ENCODE measurements around the gene ADIPOQ.
"Not testable (repeated sequence)": the region's sequence is repeated elsewhere in the genome, so short reads cannot be mapped to it uniquely, and the experiment has no call there.

ADIPOQ gene

GRCh38 chr3:186870421-186871201, 28.1 kb downstream of the ADIPOQ start:
- peak overlapping the region; percentile 84 for H3K27ac Mint-ChIP-seq
- intact Hi-C loops (cut with micrococcal nuclease) = no loop called here

GRCh38 chr3:186871403-186871924, 29.0 kb downstream of the ADIPOQ start:
- peaks cover 28% of the 10 kb centered on the region for H3K4me1 Mint-ChIP-seq (ENCODE audit: low read depth)
- H3K9me3 Mint-ChIP-seq = no peaks in the 10 kb centered on the region
- no peaks in the 10 kb centered on the region for H3K36me3 Mint-ChIP-seq (ENCODE audit: low read depth)
- intact Hi-C loops (cut with micrococcal nuclease) = no loop called here
- no peak overlapping the region for H3K4me3 Mint-ChIP-seq
- peak overlapping the region; percentile 84 for H3K27ac Mint-ChIP-seq
- H3K27me3 Mint-ChIP-seq = no peaks in the 10 kb centered on the region

More at GRCh38 chr3:186870421-186871201, 28.1 kb downstream of the ADIPOQ start:
- Mint-ChIP-seq H3K27me3 (no peaks in the 10 kb centered on the region), H3K4me3 (no peak overlapping the region), H3K4me1 (ENCODE audit: low read depth) (peaks cover 28% of the 10 kb centered on the region), H3K36me3 (ENCODE audit: low read depth) (no peaks in the 10 kb centered on the region), H3K9me3 (no peaks in the 10 kb centered on the region)

GRCh38 chr3:186873796-186874195, 31.3 kb downstream of the ADIPOQ start:
- peaks cover 22% of the 10 kb centered on the region for H3K4me1 Mint-ChIP-seq (ENCODE audit: low read depth)
- H3K9me3 Mint-ChIP-seq; intact Hi-C loops (cut with micrococcal nuclease); H3K4me3 Mint-ChIP-seq; H3K36me3 Mint-ChIP-seq (ENCODE audit: low read depth); H3K27ac Mint-ChIP-seq; H3K27me3 Mint-ChIP-seq: not testable (repeated sequence)

- H3K4me3 Mint-ChIP-seq; H3K36me3 Mint-ChIP-seq (ENCODE audit: low read depth); H3K27me3 Mint-ChIP-seq; H3K9me3 Mint-ChIP-seq; intact Hi-C loops (cut with micrococcal nuclease); H3K27ac Mint-ChIP-seq: not testable (repeated sequence)
- H3K4me1 Mint-ChIP-seq (ENCODE audit: low read depth) = peaks cover 22% of the 10 kb centered on the region
These were observed 31.7 kb downstream of the ADIPOQ start for GRCh38 chr3:186874216-186874615.

DNA sequence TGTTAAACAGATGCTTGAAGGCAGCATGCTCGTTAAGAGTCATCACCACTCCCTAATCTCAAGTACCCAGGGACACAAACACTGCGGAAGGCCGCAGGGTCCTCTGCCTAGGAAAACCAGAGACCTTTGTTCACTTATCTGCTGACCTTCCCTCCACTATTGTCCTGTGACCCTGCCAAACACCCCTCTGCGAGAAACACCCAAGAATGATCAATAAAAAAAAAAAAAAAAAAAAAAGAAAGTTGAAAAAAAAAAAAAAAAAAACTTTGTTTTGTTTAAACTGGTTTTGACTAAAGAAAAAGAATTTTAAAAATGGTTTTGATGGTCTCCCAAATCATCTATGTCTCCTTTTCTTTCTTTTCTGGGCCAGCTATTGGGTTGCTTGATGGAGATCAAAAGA, 32.3 kb downstream of the ADIPOQ start:
- H3K9me3 Mint-ChIP-seq; H3K36me3 Mint-ChIP-seq (ENCODE audit: low read depth); intact Hi-C loops (cut with micrococcal nuclease); H3K27me3 Mint-ChIP-seq; H3K4me3 Mint-ChIP-seq; H3K27ac Mint-ChIP-seq: not testable (repeated sequence)
- H3K4me1 Mint-ChIP-seq (ENCODE audit: low read depth) = peaks cover 22% of the 10 kb centered on the region

DNA sequence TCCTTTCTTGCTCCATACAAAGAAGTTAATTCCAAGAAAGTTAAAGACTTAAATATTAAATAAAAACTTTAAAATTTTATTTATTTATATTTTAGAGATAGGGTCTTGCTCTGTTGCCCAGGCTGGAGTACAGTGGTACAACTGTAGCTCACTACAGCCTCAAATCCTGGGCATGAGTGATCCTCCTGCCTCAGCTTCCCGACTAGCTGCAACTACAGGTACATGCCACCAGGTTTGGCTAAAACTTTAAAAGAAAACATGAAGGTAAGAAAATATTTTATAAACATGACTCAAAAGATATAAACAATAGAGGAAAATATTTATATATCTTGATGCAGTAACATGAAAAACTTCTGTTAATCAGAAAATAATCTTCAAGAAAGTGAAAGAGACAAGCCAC, 33.2 kb downstream of the ADIPOQ start:
- no peaks in the 10 kb centered on the region for H3K27me3 Mint-ChIP-seq
- intact Hi-C loops (cut with micrococcal nuclease) = no loop called here
- H3K4me1 Mint-ChIP-seq (ENCODE audit: low read depth) = peaks cover 16% of the 10 kb centered on the region
- no peaks in the 10 kb centered on the region for H3K36me3 Mint-ChIP-seq (ENCODE audit: low read depth)
- no peak overlapping the region for H3K27ac Mint-ChIP-seq
- H3K9me3 Mint-ChIP-seq = no peaks in the 10 kb centered on the region
- no peak overlapping the region for H3K4me3 Mint-ChIP-seq

GRCh38 chr3:186879781-186880180, 37.3 kb downstream of the ADIPOQ start:
- Mint-ChIP-seq H3K27ac (no peak overlapping the region), H3K9me3 (no peaks in the 10 kb centered on the region), H3K4me3 (no peak overlapping the region), H3K4me1 (ENCODE audit: low read depth) (peaks cover 21% of the 10 kb centered on the region), H3K27me3 (no peaks in the 10 kb centered on the region), H3K36me3 (ENCODE audit: low read depth) (no peaks in the 10 kb centered on the region)
- intact Hi-C loops (cut with micrococcal nuclease) = no loop called here

- intact Hi-C loops (cut with micrococcal nuclease) = no loop called here
- Mint-ChIP-seq H3K4me1 (ENCODE audit: low read depth) (peaks cover 21% of the 10 kb centered on the region), H3K9me3 (no peaks in the 10 kb centered on the region), H3K36me3 (ENCODE audit: low read depth) (no peaks in the 10 kb centered on the region), H3K27me3 (peaks cover 2% of the 10 kb centered on the region), H3K27ac (no peak overlapping the region), H3K4me3 (no peak overlapping the region)
These were observed 37.9 kb downstream of the ADIPOQ start for GRCh38 chr3:186880406-186880805.

GRCh38 chr3:186882150-186882524, 39.6 kb downstream of the ADIPOQ start:
- Mint-ChIP-seq H3K9me3 (no peaks in the 10 kb centered on the region), H3K4me3 (no peak overlapping the region), H3K36me3 (ENCODE audit: low read depth) (no peaks in the 10 kb centered on the region), H3K4me1 (ENCODE audit: low read depth) (peaks cover 29% of the 10 kb centered on the region), H3K27ac (peak overlapping the region; percentile 43), H3K27me3 (peaks cover 3% of the 10 kb centered on the region)
- intact Hi-C loops (cut with micrococcal nuclease) = no loop called here

DNA sequence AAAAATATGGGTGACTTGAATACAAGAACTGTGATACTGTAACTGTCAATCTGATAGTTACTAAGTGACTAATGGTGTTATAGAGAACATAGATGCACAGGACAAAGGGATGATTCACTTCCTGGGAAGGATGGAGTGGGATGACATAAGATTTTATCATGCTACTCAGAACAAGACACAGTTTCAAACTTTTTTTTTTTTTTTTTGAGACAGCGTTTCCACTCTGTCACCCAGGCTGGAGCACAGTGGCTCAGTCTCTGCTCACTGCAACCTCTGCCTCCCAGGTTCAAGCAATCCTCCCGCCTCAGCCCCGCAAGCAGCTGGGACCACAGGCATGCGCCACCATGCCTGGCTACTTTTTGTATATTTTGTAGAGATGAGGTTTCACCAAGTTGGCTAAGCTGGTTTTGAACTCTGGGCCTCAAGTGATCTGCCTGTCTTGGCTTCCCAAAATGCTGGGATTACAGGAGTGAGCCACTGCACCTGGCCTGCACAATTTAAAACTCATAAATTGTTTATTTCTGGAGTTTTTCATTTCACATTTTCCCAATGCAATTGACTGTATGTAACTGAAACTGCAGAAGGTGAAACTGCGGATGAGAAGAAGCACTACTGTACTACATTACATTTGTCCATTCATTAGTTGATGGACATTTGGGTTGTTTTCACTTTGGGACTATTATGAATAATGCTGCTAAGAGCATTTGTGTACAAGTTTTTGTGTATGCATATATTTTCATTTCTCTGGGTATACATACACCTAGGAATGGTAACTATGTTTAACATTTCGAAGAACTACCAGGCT, 40.6 kb downstream of the ADIPOQ start:
- Mint-ChIP-seq H3K36me3 (ENCODE audit: low read depth) (no peaks in the 10 kb centered on the region), H3K4me3 (no peak overlapping the region), H3K4me1 (ENCODE audit: low read depth) (peaks cover 29% of the 10 kb centered on the region), H3K9me3 (no peaks in the 10 kb centered on the region), H3K27ac (no peak overlapping the region), H3K27me3 (peaks cover 3% of the 10 kb centered on the region)
- intact Hi-C loops (cut with micrococcal nuclease) = no loop called here

GRCh38 chr3:186883686-186884058, 41.2 kb downstream of the ADIPOQ start:
- no peaks in the 10 kb centered on the region for H3K9me3 Mint-ChIP-seq
- intact Hi-C loops (cut with micrococcal nuclease) = no loop called here
- peaks cover 5% of the 10 kb centered on the region for H3K27me3 Mint-ChIP-seq
- peaks cover 34% of the 10 kb centered on the region for H3K4me1 Mint-ChIP-seq (ENCODE audit: low read depth)
- no peak overlapping the region for H3K27ac Mint-ChIP-seq
- H3K4me3 Mint-ChIP-seq = no peak overlapping the region
- no peaks in the 10 kb centered on the region for H3K36me3 Mint-ChIP-seq (ENCODE audit: low read depth)

- H3K9me3 Mint-ChIP-seq; H3K27me3 Mint-ChIP-seq; H3K4me3 Mint-ChIP-seq; intact Hi-C loops (cut with micrococcal nuclease); H3K27ac Mint-ChIP-seq; H3K36me3 Mint-ChIP-seq (ENCODE audit: low read depth): not testable (repeated sequence)
- peaks cover 44% of the 10 kb centered on the region for H3K4me1 Mint-ChIP-seq (ENCODE audit: low read depth)
These were observed 42.4 kb downstream of the ADIPOQ start for GRCh38 chr3:186884868-186885267.

DNA sequence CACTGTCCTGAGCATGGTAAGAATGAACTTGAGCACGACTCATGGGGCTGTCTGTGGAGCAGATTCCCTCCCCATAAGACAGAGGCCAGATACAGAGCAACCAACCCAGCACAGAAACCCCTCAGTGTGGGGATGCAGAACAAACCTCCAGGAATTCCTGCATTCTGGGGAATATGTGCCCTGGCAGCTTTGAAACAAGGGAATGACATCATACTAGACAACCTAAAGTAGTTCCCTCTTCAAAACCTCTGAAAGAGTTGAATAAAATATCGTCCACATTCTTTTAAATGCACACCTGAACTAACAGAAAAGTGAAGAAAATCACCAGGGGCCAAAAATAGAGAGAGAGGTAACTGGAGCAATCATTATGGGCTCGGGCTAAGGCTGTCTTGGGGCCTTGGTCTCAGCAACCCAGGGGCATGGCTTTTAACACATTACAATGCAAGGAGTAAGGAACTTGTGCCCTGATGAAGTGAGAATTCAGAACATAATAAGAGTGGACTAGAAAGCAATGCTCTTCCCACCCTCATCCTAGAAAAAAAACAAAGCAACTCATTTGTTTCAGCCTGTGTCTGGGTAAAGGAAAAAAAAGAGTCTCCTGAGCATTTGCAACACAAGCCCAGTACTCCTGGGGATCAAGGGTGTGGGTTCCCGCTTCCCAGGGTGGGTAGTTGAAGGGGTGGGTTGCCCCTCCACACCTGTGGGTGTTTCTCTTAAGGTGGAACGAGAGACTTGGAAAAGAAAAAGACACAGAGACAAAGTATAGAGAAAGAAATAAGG, 43.9 kb downstream of the ADIPOQ start:
- Mint-ChIP-seq H3K27me3 (peaks cover 5% of the 10 kb centered on the region), H3K36me3 (ENCODE audit: low read depth) (no peaks in the 10 kb centered on the region), H3K4me3 (no peak overlapping the region), H3K9me3 (peaks cover 10% of the 10 kb centered on the region), H3K27ac (no peak overlapping the region), H3K4me1 (ENCODE audit: low read depth) (peaks cover 46% of the 10 kb centered on the region)
- intact Hi-C loops (cut with micrococcal nuclease) = no loop called here

DNA sequence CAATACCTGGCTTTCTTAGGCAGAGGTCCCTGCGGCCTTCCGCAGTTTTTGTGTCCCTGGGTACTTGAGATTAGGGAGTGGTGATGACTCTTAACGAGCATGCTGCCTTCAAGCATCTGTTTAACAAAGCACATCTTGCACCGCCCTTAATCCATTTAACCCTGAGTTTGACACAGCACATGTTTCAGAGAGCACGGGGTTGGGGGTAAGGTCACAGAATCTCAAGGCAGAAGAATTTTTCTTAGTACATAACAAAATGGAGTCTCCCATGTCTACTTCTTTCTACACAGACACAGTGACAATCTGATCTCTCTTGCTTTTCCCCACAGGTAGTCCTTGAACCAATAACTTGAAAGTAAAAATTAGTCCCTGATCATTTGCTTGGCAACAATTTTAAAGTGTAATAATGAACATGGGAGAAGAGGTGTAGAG, 45.0 kb downstream of the ADIPOQ start:
- H3K36me3 Mint-ChIP-seq (ENCODE audit: low read depth); intact Hi-C loops (cut with micrococcal nuclease); H3K4me3 Mint-ChIP-seq; H3K27ac Mint-ChIP-seq; H3K9me3 Mint-ChIP-seq; H3K27me3 Mint-ChIP-seq: not testable (repeated sequence)
- H3K4me1 Mint-ChIP-seq (ENCODE audit: low read depth) = peaks cover 38% of the 10 kb centered on the region

All from dendritic cell treated with granulocyte-macrophage colony-stimulating factor and Interleukin-4, amounts not matched to agents 40 ng/mL and 50 ng/mL, for 4 days (primary cell).